ENCODE measurements around the gene WBP2. TPM values are rescaled to one million over a fixed set of nuclear protein-coding genes. Genes with fewer than 3 reads are reported as not detected.
A peak's percentile ranks its signal among the peaks of the same experiment; 100 is the strongest.

The WBP2 gene
- total and polyA plus RNA-seq, 2 of the 13 experiments (the other 11 are each of a cell fraction or from before 2014, with no cell fraction given): 29.2 to 29.5 TPM

- TF ChIP-seq SAFB2 (CRISPR knock-in tag; IDR thresholded peaks at IDR 0.05; ENCODE audit: borderline replicate concordance, low read depth) (0 out of 2 replicates have a peak, but pooled peaks have one; percentile 49), ZBTB7A (CRISPR knock-in tag; IDR thresholded peaks at IDR 0.05) (peak; percentile 22; the same call in 1 of the 2 replicates), ONECUT2 (CRISPR knock-in tag; IDR thresholded peaks at IDR 0.05) (no peak), ZNF343 (CRISPR knock-in tag; IDR thresholded peaks at IDR 0.05) (0 out of 2 replicates have a peak, but pooled peaks have one; percentile 28), MED8 (CRISPR knock-in tag; IDR thresholded peaks at IDR 0.05; ENCODE audit: insufficient replicate concordance) (no peak), ZBTB44 (CRISPR knock-in tag; IDR thresholded peaks at IDR 0.05) (no peak), GATAD2A (CRISPR knock-in tag; IDR thresholded peaks at IDR 0.05) (no peak), ZNF572 (CRISPR knock-in tag; IDR thresholded peaks at IDR 0.05) (no peak)
These were observed 5.4 kb downstream of the WBP2 start (continued) for GRCh38 chr17:75849724-75850123.

GRCh38 chr17:75849279-75849646 lies 5.9 kb downstream of the WBP2 start:
- in situ Hi-C loops (cut with HindIII; ENCODE audit: extremely low pct_ligation_motif_present, low pct_unique_long_range_greater_than_20kb) (no loop called here), intact Hi-C loops (cut with micrococcal nuclease; ENCODE audit: unreplicated experiment) (no loop called here)
- FAIRE-seq (no peak), ATAC-seq (no peak), DNase-seq (ENCODE audit: low spot score) (no peak)
- Histone ChIP-seq H3K9me3 (ENCODE audit: low read length) (no peaks in the 10 kb centered on the region), H3K79me2 (ENCODE audit: insufficient read depth, low read length) (peaks cover 11% of the 10 kb centered on the region), H3K27ac (ENCODE audit: extremely low read length, insufficient read depth, low read length) (peak overlapping the region; percentile 69), H3K4me1 (ENCODE audit: insufficient read depth, low read length) (peaks cover 68% of the 10 kb centered on the region), H3K4me2 (ENCODE audit: low read depth, low read length) (0 out of 2 replicates have a peak overlapping the region, but pooled peaks have one; percentile 41), H4K20me1 (ENCODE audit: insufficient read depth, low read length) (peaks cover 5% of the 10 kb centered on the region; the same call in 1 of the 2 replicates), H2AFZ (ENCODE audit: low read length) (no peak overlapping the region), H3K4me3 (replicated peaks in 1 of 3; ENCODE audit: insufficient read depth in 1 of 3, low read depth in 2 of 3, low read length in 3 of 3) (no peak overlapping the region), H3K9ac (ENCODE audit: insufficient read depth, low read depth, low read length) (peak overlapping the region; percentile 36; the same call in 1 of the 2 replicates), H3K27me3 (ENCODE audit: control insufficient read depth in 1 of 2, insufficient read depth in 2 of 2, low read length in 2 of 2) (no peaks in the 10 kb centered on the region; a peak in 1 of 5 replicates), H3K36me3 (replicated peaks in 1 of 2; ENCODE audit: control insufficient read depth in 1 of 2, insufficient read depth in 2 of 2, low read length in 2 of 2) (peaks cover 9 to 34% of the 10 kb centered on the region in 2 experiments)
- CTCF ChIA-PET (ENCODE audit: low intra/inter-chr PET ratio, low total read pairs): no interaction called here
- POLR2A ChIA-PET: interaction anchor here (0.6 to 7.7 kb wide), 13 partner anchors 10 to 181 kb away, joined by 3 to 229 read pairs (median 5); partner anchors contain the start of genes TRIM47, TRIM65 and UNK
- TF ChIP-seq DMTF1 (CRISPR knock-in tag; IDR thresholded peaks at IDR 0.05) (no peak), NCOA1 (CRISPR knock-in tag; IDR thresholded peaks at IDR 0.05) (0 out of 2 replicates have a peak, but pooled peaks have one; percentile 8), SOX5 (CRISPR knock-in tag; IDR thresholded peaks at IDR 0.05; ENCODE audit: borderline replicate concordance) (no peak), SNAPC5 (CRISPR knock-in tag; IDR thresholded peaks at IDR 0.05; ENCODE audit: borderline replicate concordance) (no peak), ZNF564 (CRISPR knock-in tag; IDR thresholded peaks at IDR 0.05) (no peak), ETV6 (CRISPR knock-in tag; conservative IDR thresholded peaks at IDR 0.05) (0 out of 2 replicates have a peak, but pooled peaks have one; percentile 1), TEAD3 (CRISPR knock-in tag; optimal IDR thresholded peaks at IDR 0.05; ENCODE audit: borderline replicate concordance) (peak; percentile 1), MTERF4 (CRISPR knock-in tag; IDR thresholded peaks at IDR 0.05) (0 out of 2 replicates have a peak, but pooled peaks have one; percentile 13), ZNF766 (CRISPR knock-in tag; IDR thresholded peaks at IDR 0.05; ENCODE audit: borderline replicate concordance) (no peak), BORCS8-MEF2B (CRISPR knock-in tag; IDR thresholded peaks at IDR 0.05) (0 out of 2 replicates have a peak, but pooled peaks have one; percentile 9)
- WGBS (ENCODE audit: low lambda C conversion rate): 90% methylated on average over 11 of the region's 11 CpGs
- BruUV-seq (replicated peaks): no TSS peak

Measured in HepG2 (cell line).